PC-3 (cell line): ENCODE results near the gene ZNF146.

Experiments
- EZH2 ChIP-seq: fragments of 300-600 bp; sonication (generic); IDR thresholded peaks from one replicate; pipeline ENCODE4 v1.6.1; 2017; ENCODE audit warnings: antibody characterized with exemption, mild to moderate bottlenecking, low read length; ENCODE audit not compliant: unreplicated experiment
- TF ChIP-seq, protein P1 (sequence below): fragments of 300-600 bp; sonication (generic); conservative IDR thresholded peaks from 2 replicates; pipeline ENCODE4 v1.5.1; 2017; ENCODE audit warnings: antibody characterized with exemption, low read depth, mild to moderate bottlenecking, low read length

DNA sequence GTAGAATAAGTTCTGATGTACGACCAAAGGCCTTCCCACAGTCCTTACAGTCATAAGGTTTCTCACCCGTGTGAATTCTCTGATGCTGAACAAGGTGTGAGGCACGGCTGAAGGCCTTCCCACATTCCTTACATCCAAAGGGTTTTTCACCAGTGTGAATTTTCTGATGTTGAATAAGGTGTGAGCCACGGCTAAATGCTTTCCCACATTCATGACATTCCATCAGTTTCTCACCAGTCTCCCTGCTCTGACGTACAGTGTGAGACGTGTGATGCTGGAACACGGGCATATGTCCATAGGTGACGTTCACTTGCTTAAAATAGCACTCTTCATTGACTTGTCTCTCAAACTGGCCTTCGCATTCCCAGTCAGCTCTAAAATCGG is 31.7 kb upstream of the ZNF146 start:
- TF ChIP-seq, protein P1, sequence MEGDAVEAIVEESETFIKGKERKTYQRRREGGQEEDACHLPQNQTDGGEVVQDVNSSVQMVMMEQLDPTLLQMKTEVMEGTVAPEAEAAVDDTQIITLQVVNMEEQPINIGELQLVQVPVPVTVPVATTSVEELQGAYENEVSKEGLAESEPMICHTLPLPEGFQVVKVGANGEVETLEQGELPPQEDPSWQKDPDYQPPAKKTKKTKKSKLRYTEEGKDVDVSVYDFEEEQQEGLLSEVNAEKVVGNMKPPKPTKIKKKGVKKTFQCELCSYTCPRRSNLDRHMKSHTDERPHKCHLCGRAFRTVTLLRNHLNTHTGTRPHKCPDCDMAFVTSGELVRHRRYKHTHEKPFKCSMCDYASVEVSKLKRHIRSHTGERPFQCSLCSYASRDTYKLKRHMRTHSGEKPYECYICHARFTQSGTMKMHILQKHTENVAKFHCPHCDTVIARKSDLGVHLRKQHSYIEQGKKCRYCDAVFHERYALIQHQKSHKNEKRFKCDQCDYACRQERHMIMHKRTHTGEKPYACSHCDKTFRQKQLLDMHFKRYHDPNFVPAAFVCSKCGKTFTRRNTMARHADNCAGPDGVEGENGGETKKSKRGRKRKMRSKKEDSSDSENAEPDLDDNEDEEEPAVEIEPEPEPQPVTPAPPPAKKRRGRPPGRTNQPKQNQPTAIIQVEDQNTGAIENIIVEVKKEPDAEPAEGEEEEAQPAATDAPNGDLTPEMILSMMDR: no peak
- no peak for TF ChIP-seq EZH2
